SK-MEL-5 (cell line): Measurements from ENCODE around the gene TEX9. TPM values are rescaled to one million over a fixed set of nuclear protein-coding genes. Genes with fewer than 3 reads are reported as not detected.
"Not testable (repeated sequence)": the region's sequence is repeated elsewhere in the genome, so short reads cannot be mapped to it uniquely, and the experiment has no call there.

Source experiments
- DNase-seq: peaks from one replicate; pipeline ENCODE4 v3.0.0-alpha.2; 2016; ENCODE audit warnings: low read depth, low spot score
- in situ Hi-C: cut with HindIII; loops from 2 replicates; pipeline ENCODE4 v1.10.0; 2016; ENCODE audit warnings: low sequenced_read_pairs, high pct_unique_total_duplicates, low pct_unique_long_range_greater_than_20kb
- polyA plus RNA-seq, 2 experiments: library from polyadenylated mRNA; depleted of rRNA; stranded (reverse); fragments of >200 nt; gene quantifications; 2 replicates each; pipeline ENCODE4 v1.2.3, GENCODE V29; 2015
- total RNA-seq: library from RNA; depleted of rRNA; stranded (reverse); fragments of >200 nt; shearing (Covaris generic); gene quantifications from 2 replicates; pipeline ENCODE4 v1.2.3, GENCODE V29; 2014; rRNA removed

The TEX9 gene
- 8.2 and 11.6 TPM in 2 replicates for total RNA-seq
- polyA plus RNA-seq (2015; cell fraction: cytosol; rRNA removed): 3.9 and 4.3 TPM in 2 replicates
- 8.5 and 11.3 TPM in 2 replicates for polyA plus RNA-seq (2015; cell fraction: nucleus; rRNA removed)

DNA sequence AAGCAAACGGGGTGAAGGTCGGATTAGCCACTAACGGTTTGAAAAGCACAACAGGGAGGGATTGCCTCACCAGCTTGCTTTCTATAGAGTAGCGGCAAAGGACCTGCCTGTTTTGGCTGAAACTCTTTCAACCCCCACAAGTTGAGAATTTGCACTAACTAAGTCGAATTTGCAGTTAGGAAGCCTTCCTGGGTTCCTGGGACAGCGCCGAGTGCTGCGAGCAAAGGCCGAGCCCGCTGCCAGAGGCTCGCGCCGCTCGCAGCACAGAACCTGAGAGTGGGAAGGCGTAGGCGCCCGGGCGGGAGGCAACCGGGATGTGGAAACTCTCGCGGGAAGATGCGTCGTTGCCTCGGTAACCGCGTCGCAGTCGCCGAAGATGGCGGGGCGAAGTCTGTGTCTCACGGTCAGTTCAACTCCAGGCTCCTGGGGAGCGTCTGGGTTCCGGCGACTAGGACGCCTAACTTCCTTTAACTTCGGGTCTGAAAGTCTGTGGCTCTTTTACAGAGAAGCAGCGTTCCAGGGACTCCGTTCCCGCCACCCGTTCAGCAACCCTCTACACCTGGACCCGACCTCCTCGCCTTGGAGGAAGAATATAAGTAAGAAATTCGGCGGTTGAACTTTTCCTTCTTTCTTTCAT, at the start of gene TEX9:
Gene TEX9, plus strand, starts transcription at position 352 of the 637 bp plus-strand sequence. Its CDS starts 25 bp downstream, at position 377.
- DNase-seq: peak; percentile 83
- in situ Hi-C loops: no loop called here

GRCh38 chr15:56316561-56316960, 48.7 kb upstream of the TEX9 start:
- DNase-seq: not testable (repeated sequence)

GRCh38 chr15:56320316-56320715, 44.9 kb upstream of the TEX9 start:
- no peak for DNase-seq
- in situ Hi-C loops: no loop called here

More at GRCh38 chr15:56316561-56316960, 48.7 kb upstream of the TEX9 start:
- in situ Hi-C loops: not testable (repeated sequence)

DNA sequence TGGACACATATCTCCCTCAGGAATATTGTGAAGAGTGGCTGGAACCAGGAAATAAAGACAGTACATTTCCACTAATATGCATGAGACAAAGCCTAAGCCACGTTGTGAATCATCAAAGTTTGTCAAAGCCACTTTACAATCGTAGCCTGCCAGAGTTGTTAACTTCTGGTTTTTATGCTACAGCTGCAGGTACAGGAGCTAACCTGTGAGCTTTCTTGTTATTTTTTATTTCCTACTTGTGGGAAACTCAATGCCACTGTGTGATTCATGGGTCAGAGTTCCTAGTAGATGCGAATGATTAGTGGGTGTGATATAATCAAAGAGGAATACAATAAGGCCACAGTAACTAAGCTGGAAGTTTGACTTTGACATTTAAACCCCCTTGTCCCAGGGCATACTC, 44.4 kb upstream of the TEX9 start:
- in situ Hi-C loops: no loop called here
- no peak for DNase-seq

DNA sequence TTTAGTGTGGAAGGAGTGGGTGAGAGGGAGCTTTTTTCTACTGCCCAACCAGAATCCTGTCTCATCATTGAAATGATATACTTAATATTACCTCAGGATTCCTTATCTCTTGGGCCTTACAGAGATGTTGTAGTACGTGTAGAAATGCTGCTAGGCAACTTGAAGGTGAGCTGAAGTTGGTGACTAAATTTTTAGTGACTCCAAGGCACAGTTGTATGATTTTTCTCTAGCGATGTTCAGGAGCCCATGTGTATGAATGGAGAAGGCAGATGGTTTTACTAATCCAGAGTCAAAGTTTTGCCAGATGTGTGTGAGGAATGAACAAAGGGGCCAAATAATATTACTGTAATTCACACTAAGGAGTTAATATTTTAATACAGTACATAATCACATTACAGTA, 42.8 kb upstream of the TEX9 start:
- in situ Hi-C loops: no loop called here
- no peak for DNase-seq

DNA sequence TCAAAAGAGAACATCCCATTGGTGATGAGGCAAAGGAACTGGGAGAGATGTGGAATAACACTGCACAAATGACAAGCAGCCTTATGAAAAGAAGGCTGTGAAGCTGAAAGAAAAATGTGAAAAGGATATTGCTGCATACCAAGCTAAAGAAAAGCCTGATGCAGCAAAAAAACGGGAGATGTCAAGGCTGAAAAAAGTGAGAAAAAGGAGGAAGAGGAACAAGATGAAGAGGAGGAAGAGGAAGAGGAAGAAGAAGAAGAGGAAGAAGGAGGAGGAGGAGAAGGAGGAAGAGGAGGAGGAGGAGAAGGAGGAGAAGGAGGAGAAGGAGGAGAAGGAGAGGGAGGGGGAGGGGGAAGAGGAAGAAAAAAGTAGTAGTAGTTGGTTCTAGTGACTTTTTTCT, 41.8 kb upstream of the TEX9 start:
- no peak for DNase-seq
- in situ Hi-C loops: no loop called here

- in situ Hi-C loops: no loop called here
- DNase-seq: no peak
These were observed 40.0 kb upstream of the TEX9 start for GRCh38 chr15:56325186-56325585.

DNA sequence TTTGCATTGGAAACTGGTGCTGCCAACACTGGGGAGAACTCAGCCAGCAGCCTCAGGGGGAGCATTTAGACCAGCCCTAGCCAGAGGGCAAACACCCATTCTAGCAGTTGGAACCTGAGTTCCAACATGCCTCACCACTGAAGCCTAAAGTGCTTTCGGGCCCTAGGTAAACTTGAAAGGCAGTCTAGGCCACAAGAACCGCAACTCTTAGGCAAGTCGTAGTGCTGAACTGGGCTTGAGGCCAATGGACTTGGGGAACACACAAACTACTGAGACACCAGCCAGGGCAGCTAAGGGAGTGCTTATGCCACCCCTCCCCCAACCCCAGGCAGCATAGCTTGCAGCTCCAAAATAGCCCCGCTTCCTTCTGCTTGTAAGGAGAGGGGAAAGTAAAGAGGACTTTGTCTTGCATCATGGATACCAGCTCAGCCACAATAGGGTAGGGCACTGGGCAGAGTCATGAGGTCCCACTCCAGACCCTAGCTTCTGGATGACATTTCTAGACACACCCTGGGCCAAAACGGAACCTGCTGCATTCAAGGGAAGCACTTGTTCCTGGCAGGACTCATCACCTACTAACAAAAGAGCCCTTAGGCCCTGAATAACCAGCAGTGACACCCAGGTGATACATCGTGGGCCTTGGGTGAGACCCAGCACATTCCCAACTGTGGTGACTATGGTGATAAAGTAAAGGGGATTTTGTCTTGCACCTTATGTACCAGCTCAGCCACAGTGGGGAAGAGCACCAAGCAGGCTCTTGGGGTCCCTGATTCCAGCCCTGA, 37.3 kb upstream of the TEX9 start:
- in situ Hi-C loops: no loop called here
- DNase-seq: no peak

GRCh38 chr15:56337084-56337725, 28.0 kb upstream of the TEX9 start:
- no peak for DNase-seq
- in situ Hi-C loops: no loop called here

DNA sequence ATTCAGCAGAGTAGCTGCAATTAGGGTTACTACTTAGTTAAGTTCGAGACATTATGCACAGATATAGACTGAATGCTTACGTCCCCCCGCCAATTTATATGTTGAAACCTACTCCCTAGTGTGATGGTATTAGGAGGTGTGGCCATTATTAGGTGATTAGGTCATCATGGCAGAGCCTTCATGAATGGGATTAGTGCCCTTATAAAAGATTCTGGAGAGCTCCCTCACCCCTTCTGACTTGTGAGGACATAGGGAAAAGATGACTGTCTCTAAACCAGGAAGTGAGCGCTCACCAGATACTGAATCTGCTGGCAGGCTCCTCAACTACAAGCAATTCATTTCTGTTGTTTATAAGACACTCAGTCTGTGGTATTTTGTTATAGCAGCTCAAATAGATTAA, 25.6 kb upstream of the TEX9 start:
- in situ Hi-C loops: no loop called here
- DNase-seq: no peak

DNA sequence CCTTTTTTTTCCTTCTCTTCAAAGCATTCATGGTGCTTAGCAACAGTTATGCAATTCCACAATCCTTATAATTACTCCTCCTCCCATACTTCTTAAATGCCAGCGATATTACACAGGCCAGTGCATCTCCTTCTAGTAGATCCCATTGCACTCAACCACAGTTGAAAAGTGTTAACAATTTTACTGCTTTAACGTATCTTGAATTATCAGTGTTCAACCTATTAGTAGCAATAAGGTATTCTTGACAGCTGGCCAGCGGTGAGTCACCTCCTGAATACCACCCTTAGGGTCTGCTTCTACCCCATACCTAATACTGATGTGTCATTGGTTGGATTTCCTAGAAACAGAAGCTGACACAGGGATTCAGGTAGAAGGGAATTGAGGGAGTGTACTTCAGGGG, 24.0 kb upstream of the TEX9 start:
- in situ Hi-C loops: no loop called here
- DNase-seq: no peak

DNA sequence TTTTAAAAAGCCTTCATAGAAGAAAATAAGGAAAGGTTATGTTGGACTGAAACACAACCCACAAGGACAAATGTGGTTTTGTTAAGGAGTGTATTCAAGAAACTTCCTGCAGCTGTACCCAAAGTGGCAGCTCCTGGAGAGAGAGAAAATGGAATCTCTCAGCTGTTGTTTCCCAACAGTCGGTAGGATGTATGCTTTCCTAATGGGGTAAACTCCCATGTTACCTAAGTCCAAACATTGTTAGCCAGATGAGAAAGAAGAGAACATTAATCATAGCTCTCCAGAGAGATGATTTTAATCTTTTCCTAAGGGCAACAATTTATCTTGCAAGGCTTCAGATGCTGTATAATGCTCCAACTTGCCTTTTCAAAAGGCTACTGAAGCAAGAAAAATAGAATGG, 22.6 kb upstream of the TEX9 start:
- DNase-seq: peak; percentile 16
- in situ Hi-C loops: no loop called here

DNA sequence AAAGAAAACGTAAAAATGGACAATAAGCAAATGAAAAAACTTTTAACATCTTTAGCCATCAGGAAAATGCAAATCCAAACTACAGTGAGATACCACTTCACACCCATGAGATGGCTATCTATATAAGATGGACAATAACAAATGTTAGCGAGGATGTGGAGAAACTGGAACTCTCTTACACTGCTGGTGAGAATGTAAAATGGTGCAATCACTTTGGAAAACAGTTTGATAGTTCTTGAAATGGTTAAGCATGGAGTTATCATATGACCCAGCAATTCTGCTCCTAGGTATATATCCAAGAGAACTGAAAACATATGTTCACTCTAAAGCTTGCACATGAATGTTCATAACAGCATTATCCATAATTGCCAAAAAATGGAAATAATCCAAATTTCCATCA, 21.3 kb upstream of the TEX9 start:
- in situ Hi-C loops: no loop called here
- DNase-seq: no peak

GRCh38 chr15:56344336-56344735, 20.9 kb upstream of the TEX9 start:
- DNase-seq: no peak
- in situ Hi-C loops: no loop called here

DNA sequence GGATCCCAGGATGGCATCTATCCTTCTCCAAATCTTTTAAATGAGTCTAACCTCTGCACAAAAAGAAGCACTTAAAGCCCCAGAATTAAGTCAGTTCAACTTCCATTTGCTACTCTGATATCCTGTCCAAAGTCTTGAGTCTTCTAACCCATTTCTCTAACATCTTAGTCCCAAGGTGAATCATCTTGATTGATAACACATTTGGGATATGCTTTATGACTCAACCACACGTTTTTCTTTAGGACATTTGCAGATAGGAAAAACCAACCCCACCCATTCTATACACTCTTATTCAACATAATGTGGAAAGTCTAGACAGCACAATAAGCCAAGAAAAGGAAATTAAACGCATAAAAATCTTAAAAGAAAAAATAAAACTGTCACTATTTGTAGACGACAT, 18.8 kb upstream of the TEX9 start:
- in situ Hi-C loops: no loop called here
- no peak for DNase-seq

- in situ Hi-C loops: no loop called here
These were observed 15.7 kb upstream of the TEX9 start for GRCh38 chr15:56349554-56349953.

GRCh38 chr15:56351353-56351752, 13.9 kb upstream of the TEX9 start:
- peak; percentile 46 for DNase-seq
- in situ Hi-C loops: no loop called here

More at GRCh38 chr15:56349554-56349953, 15.7 kb upstream of the TEX9 start:
- DNase-seq: no peak

DNA sequence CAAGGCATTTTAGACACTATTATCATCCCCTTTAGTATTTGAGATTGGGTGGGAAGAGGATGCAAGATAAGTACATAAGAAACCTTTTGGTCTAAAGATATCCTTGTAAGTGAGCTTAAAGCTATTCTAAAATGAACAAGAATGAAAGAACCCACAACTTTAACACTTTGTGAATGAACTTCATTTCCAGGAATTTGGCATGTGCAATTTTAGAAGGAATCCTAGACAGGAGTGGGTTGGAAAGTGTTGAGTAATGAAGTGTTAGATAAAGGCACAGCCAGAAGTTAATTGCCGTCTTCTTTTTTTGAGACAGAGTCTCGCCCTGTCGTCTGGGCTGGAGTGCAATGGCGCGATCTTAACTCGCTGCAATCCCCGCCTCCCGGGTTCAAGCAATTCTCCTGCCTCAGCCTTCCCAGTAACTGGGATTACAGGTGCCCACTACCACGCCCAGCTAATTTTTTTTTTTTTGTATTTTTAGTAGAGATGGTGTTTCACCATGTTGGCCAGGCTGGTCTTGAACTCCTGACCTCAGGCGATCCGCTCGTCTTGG, 13.2 kb upstream of the TEX9 start:
- in situ Hi-C loops: no loop called here
- no peak for DNase-seq
